Erythroblast (primary cell): ENCODE data around the gene MCTP1.

Experiments used
- GATA1 ChIP-seq: IDR thresholded peaks from 2 replicates; pipeline ENCODE4 v1.6.1; 2011; ENCODE audit warnings: low read depth, mild to moderate bottlenecking, control low read depth, low read length, moderate library complexity
- POLR2A ChIP-seq: IDR thresholded peaks from 2 replicates; pipeline ENCODE4 v1.6.1; 2011; ENCODE audit warnings: mild to moderate bottlenecking, low read length

GRCh38 chr5:94747371-94747770 is 537.5 kb downstream of the MCTP1 start:
- TF ChIP-seq POLR2A (no peak), GATA1 (no peak)
